HepG2 (cell line): Measurements from ENCODE around the gene HNRNPUL1. TPM values are rescaled to one million over a fixed set of nuclear protein-coding genes. Genes with fewer than 3 reads are reported as not detected.
A peak's percentile ranks its signal among the peaks of the same experiment; 100 is the strongest.

Experiments used
- ATF2 ChIP-seq: sonication (generic); formaldehyde crosslinking; IDR thresholded peaks from 2 replicates; pipeline ENCODE4 v1.4.0; 2020; ENCODE audit warnings: missing genetic modification reagents
- CBX5 ChIP-seq: sonication (generic); formaldehyde crosslinking; IDR thresholded peaks from 2 replicates; pipeline ENCODE4 v1.4.0; 2020; ENCODE audit warnings: missing genetic modification reagents, borderline replicate concordance
- CREM ChIP-seq, 2 experiments: sonication (generic) in 1 of 2; formaldehyde crosslinking in 1 of 2; IDR thresholded peaks; 2 replicates each; pipeline versions ENCODE4 v1.4.0 to v1.6.1; 2016 to 2020; ENCODE audit warnings: antibody characterized with exemption in 1 of 2, mild to moderate bottlenecking in 1 of 2, missing genetic modification reagents in 1 of 2
- CTCF ChIP-seq: sonication (generic); formaldehyde crosslinking; IDR thresholded peaks from 2 replicates; pipeline ENCODE4 v1.5.0; 2020; ENCODE audit warnings: mild to moderate bottlenecking, missing genetic modification reagents, moderate library complexity
- DR1 ChIP-seq: sonication (generic); formaldehyde crosslinking; IDR thresholded peaks from 2 replicates; pipeline ENCODE4 v1.8.0; 2021; ENCODE audit warnings: mild to moderate bottlenecking, missing genetic modification reagents, inconsistent platforms
- ELF1 ChIP-seq: sonication (generic); formaldehyde crosslinking; IDR thresholded peaks from 2 replicates; pipeline ENCODE4 v1.4.0; 2020; ENCODE audit warnings: missing genetic modification reagents
- FIP1L1 ChIP-seq: fragments of 200-400 bp; formaldehyde crosslinking; IDR thresholded peaks from 2 replicates; pipeline ENCODE4 v1.6.1; 2018; ENCODE audit warnings: low read depth, mild to moderate bottlenecking, low read length, moderate library complexity, borderline replicate concordance; ENCODE audit not compliant: insufficient read depth
- FOXA1 ChIP-seq, 2 experiments: fragments of 450-650 bp in 1 of 2; sonication (generic) in 1 of 2; formaldehyde crosslinking in 1 of 2; IDR thresholded peaks; 2 replicates each; pipeline versions ENCODE4 v1.4.0 to v1.6.1; 2016 to 2020; ENCODE audit warnings: missing genetic modification reagents in 1 of 2
- GLI4 ChIP-seq: sonication (generic); formaldehyde crosslinking; IDR thresholded peaks from 2 replicates; pipeline ENCODE4 v1.5.1; 2020; ENCODE audit warnings: missing genetic modification reagents, mild to moderate bottlenecking, moderate library complexity, borderline replicate concordance
- KLF11 ChIP-seq: IDR thresholded peaks from 2 replicates; pipeline ENCODE4 v1.6.1; 2016; ENCODE audit warnings: missing compliant biosample characterization
- KLF13 ChIP-seq: sonication (generic); formaldehyde crosslinking; IDR thresholded peaks from 2 replicates; pipeline ENCODE4 v1.4.0; 2020; ENCODE audit warnings: mild to moderate bottlenecking, missing genetic modification reagents
- LCORL ChIP-seq, 2 experiments: fragments of 450-650 bp in 1 of 2; sonication (generic) in 1 of 2; formaldehyde crosslinking in 1 of 2; IDR thresholded peaks; 2 replicates each; pipeline versions ENCODE4 v1.5.0 to v1.6.1; 2017 to 2020; ENCODE audit warnings: antibody characterized with exemption in 1 of 2, missing genetic modification reagents in 1 of 2
- POGK ChIP-seq: sonication (generic); formaldehyde crosslinking; conservative IDR thresholded peaks from 2 replicates; pipeline ENCODE4 v1.8.0; 2022; ENCODE audit warnings: mild to moderate bottlenecking, moderate library complexity, missing genetic modification reagents
- RNF219 ChIP-seq: sonication (generic); formaldehyde crosslinking; IDR thresholded peaks from 2 replicates; pipeline ENCODE4 v1.5.0; 2020; ENCODE audit warnings: mild to moderate bottlenecking, missing genetic modification reagents
- TFDP1 ChIP-seq: IDR thresholded peaks from 2 replicates; pipeline ENCODE4 v1.6.1; 2016; ENCODE audit warnings: missing compliant biosample characterization, missing genetic modification reagents, borderline replicate concordance
- ZNF556 ChIP-seq: sonication (generic); formaldehyde crosslinking; IDR thresholded peaks from 2 replicates; pipeline ENCODE4 v1.4.0; 2020; ENCODE audit warnings: mild to moderate bottlenecking, missing genetic modification reagents, borderline replicate concordance
- ZNF629 ChIP-seq: sonication (generic); formaldehyde crosslinking; conservative IDR thresholded peaks from 2 replicates; pipeline ENCODE4 v1.5.0; 2020; ENCODE audit warnings: missing genetic modification reagents
- polyA plus RNA-seq, 8 experiments: library from polyadenylated mRNA; depleted of rRNA in 3 of 8; stranded (reverse) in 7 of 8; unstranded in 1 of 8; fragments of >200 nt; fragmentation: Illumina TruSeq in 4 of 8; extraction: Trizol in 4 of 8; gene quantifications; 2 replicates each; pipeline versions ENCODE4 v1.2.1 to v1.2.3, GENCODE V29; 2011 to 2016; ENCODE audit warnings: low read depth in 4 of 8, missing spikeins in 1 of 8, mixed read lengths in 1 of 8; ENCODE audit not compliant: insufficient read depth in 1 of 8
- total RNA-seq, 5 experiments: library from RNA; depleted of rRNA; stranded (reverse); fragments of >200 nt; fragmentation: Illumina TruSeq; extraction: Trizol; gene quantifications; 2 replicates each; pipeline ENCODE4 v1.2.3, GENCODE V29; 2016; ENCODE audit warnings: low read depth in 1 of 5

Gene HNRNPUL1
- total and polyA plus RNA-seq, 2 of the 13 experiments (the other 11 are each of a cell fraction or from before 2014, with no cell fraction given): 30.9 to 81.7 TPM

GRCh38 chr19:41352609-41353465 is 88.7 kb downstream of the HNRNPUL1 start (continued):
- TF ChIP-seq LCORL (IDR thresholded peaks at IDR 0.05) (no peak), LCORL (CRISPR knock-in tag; IDR thresholded peaks at IDR 0.05) (peak; percentile 34; the same call in 1 of the 2 replicates), ZNF629 (0 out of 2 replicates have a peak, but pooled peaks have one; percentile 7), CREM (IDR thresholded peaks at IDR 0.05) (no peak), CREM (CRISPR knock-in tag; IDR thresholded peaks at IDR 0.05) (no peak), KLF11 (CRISPR knock-in tag) (no peak), POGK (CRISPR knock-in tag) (no peak; the same call in 1 of the 2 replicates), RNF219 (CRISPR knock-in tag) (no peak; the same call in 1 of the 2 replicates), FOXA1 (IDR thresholded peaks at IDR 0.05) (no peak), FOXA1 (CRISPR knock-in tag; IDR thresholded peaks at IDR 0.05) (0 out of 2 replicates have a peak, but pooled peaks have one; percentile 8), FIP1L1 (no peak), CTCF (CRISPR knock-in tag) (peak; percentile 77), ZNF556 (no peak), CBX5 (CRISPR knock-in tag) (no peak; the same call in 1 of the 2 replicates), KLF13 (CRISPR knock-in tag) (no peak), GLI4 (CRISPR knock-in tag) (no peak), TFDP1 (CRISPR knock-in tag) (peak; percentile 16; the same call in 1 of the 2 replicates), DR1 (CRISPR knock-in tag) (0 out of 2 replicates have a peak, but pooled peaks have one; percentile 25), ELF1 (CRISPR knock-in tag) (no peak), ATF2 (CRISPR knock-in tag) (no peak)
